ENCODE measurements around the gene KHK. TPM values are rescaled to one million over a fixed set of nuclear protein-coding genes. Genes with fewer than 3 reads are reported as not detected.

The KHK gene
- total RNA-seq, 1 donor from 2014 or later: 3.4 TPM

Other genes starting within 250 kb of the KHK start
- gene DPYSL5, start 238.6 kb upstream of the KHK start, total RNA-seq (ENCODE audit: insufficient read depth, low replicate concordance): 0.72 TPM
- 4.1 TPM for gene MAPRE3, start 116.1 kb upstream of the KHK start, total RNA-seq (ENCODE audit: insufficient read depth, low replicate concordance)
- 28.2 TPM for gene TMEM214, start 53.8 kb upstream of the KHK start, total RNA-seq (ENCODE audit: insufficient read depth, low replicate concordance)
- gene AGBL5, start 35.1 kb upstream of the KHK start, total RNA-seq (ENCODE audit: insufficient read depth, low replicate concordance): 5.5 TPM
- 441 TPM for gene OST4, start 15.1 kb upstream of the KHK start, total RNA-seq (ENCODE audit: insufficient read depth, low replicate concordance)
- 287 TPM for gene EMILIN1, start 8.2 kb upstream of the KHK start, total RNA-seq (ENCODE audit: insufficient read depth, low replicate concordance)
- gene CGREF1, start 32.4 kb downstream of the KHK start, total RNA-seq (ENCODE audit: insufficient read depth, low replicate concordance): 11.6 TPM
- 1.2 TPM for gene ABHD1, start 37.0 kb downstream of the KHK start, total RNA-seq (ENCODE audit: insufficient read depth, low replicate concordance)
- gene PREB, start 47.9 kb downstream of the KHK start, total RNA-seq (ENCODE audit: insufficient read depth, low replicate concordance): 20.2 TPM
- not detected for gene PRR30, start 52.6 kb downstream of the KHK start, total RNA-seq (ENCODE audit: insufficient read depth, low replicate concordance)
- gene TCF23, start 62.2 kb downstream of the KHK start, total RNA-seq (ENCODE audit: insufficient read depth, low replicate concordance): 1.7 TPM
- gene ATRAID, start 125.3 kb downstream of the KHK start, total RNA-seq (ENCODE audit: insufficient read depth, low replicate concordance): 112 TPM
- 13.0 TPM for gene SLC5A6, start 125.5 kb downstream of the KHK start, total RNA-seq (ENCODE audit: insufficient read depth, low replicate concordance)
- 45.0 TPM for gene CAD, start 130.6 kb downstream of the KHK start, total RNA-seq (ENCODE audit: insufficient read depth, low replicate concordance)
- 5.5 TPM for gene SLC30A3, start 176.3 kb downstream of the KHK start, total RNA-seq (ENCODE audit: insufficient read depth, low replicate concordance)
- not detected for gene DNAJC5G, start 188.7 kb downstream of the KHK start, total RNA-seq (ENCODE audit: insufficient read depth, low replicate concordance)
- 5.1 TPM for gene TRIM54, start 195.7 kb downstream of the KHK start, total RNA-seq (ENCODE audit: insufficient read depth, low replicate concordance)
- gene UCN, start 221.7 kb downstream of the KHK start, total RNA-seq (ENCODE audit: insufficient read depth, low replicate concordance): 1.4 TPM
- gene MPV17, start 236.3 kb downstream of the KHK start, total RNA-seq (ENCODE audit: insufficient read depth, low replicate concordance): 27.9 TPM

Data from umbilical cord (tissue), 1 donor.